Prostate gland (tissue), 2 donors: ENCODE measurements around the gene ETFB. TPM values are rescaled to one million over a fixed set of nuclear protein-coding genes. Genes with fewer than 3 reads are reported as not detected.
A peak's percentile ranks its signal among the peaks of the same experiment; 100 is the strongest.

Experiments used
- DNase-seq: peaks from one replicate; pipeline ENCODE4 v3.0.0-alpha.2; 2019; ENCODE audit warnings: low spot score
- H3K27ac ChIP-seq, 2 donors: fragments of 200-600 bp; sonication (generic); 2 replicates each; pipeline ENCODE4 v1.5.1; 2017 to 2019
- H3K27me3 ChIP-seq: fragments of 200-600 bp; sonication (generic); replicated peaks from 2 replicates; pipeline ENCODE4 v1.5.1; 2019; ENCODE audit not compliant: insufficient read depth
- H3K36me3 ChIP-seq, 2 donors: fragments of 200-600 bp; sonication (generic); 1 replicate in 1 of 2; 2 replicates in 1 of 2; pipeline versions ENCODE4 v1.5.1 to v1.8.1; 2017 to 2019
- H3K4me1 ChIP-seq: fragments of 200-600 bp; sonication (generic); replicated peaks from 2 replicates; pipeline ENCODE4 v1.5.1; 2019
- H3K4me3 ChIP-seq, 2 donors: fragments of 200-600 bp; sonication (generic); 2 replicates each; pipeline ENCODE4 v1.5.1; 2017 to 2019
- H3K9me3 ChIP-seq: fragments of 200-600 bp; sonication (generic); 2 replicates; pipeline ENCODE4 v1.5.1; 2017
- POLR2A ChIP-seq: fragments of 450-650 bp; IDR thresholded peaks from one replicate; pipeline ENCODE4 v1.6.1; 2016; ENCODE audit warnings: antibody characterized with exemption, mild to moderate bottlenecking
- POLR2AphosphoS5 ChIP-seq: sonication (generic); formaldehyde crosslinking; IDR thresholded peaks from one replicate; pipeline ENCODE4 v1.6.1; 2017; ENCODE audit warnings: antibody characterized with exemption
- whole genome bisulfite sequencing: methylation state at CpG from one replicate; pipeline ENCODE4 v1.1.5; 2018; 5-methylcytosine and 5-hydroxymethylcytosine counted together
- intact Hi-C: fragments of 100-400 bp; cut with DNase I; formaldehyde crosslinking; loops from one replicate; pipeline ENCODE4 v1.14.2; 2022
- total RNA-seq, 2 donors: library from RNA; depleted of rRNA; stranded (reverse); fragments of >200 nt; gene quantifications; one replicate each; pipeline ENCODE4 v1.1.0, GENCODE V29; 2016
- TF ChIP-seq, protein P1 (sequence below), 4 experiments: fragments of 200-600 bp in 2 of 4; fragments of 450-650 bp in 2 of 4; sonication (generic) in 2 of 4; IDR thresholded peaks; 1 replicate in 3 of 4; 2 replicates in 1 of 4; pipeline ENCODE4 v1.5.1; 2016 to 2019; ENCODE audit warnings: antibody characterized with exemption in 4 of 4, mild to moderate bottlenecking in 2 of 4, moderate library complexity in 2 of 4

ETFB gene
- total RNA-seq, 2 donors from 2014 or later, result 82.8 to 118 TPM

GRCh38 chr19:51339687-51340656 is 26.2 kb downstream of the ETFB start:
- no peaks in the 10 kb centered on the region for H3K27me3 ChIP-seq
- no peaks in the 10 kb centered on the region for H3K9me3 ChIP-seq
- no peaks in the 10 kb centered on the region for H3K4me1 ChIP-seq
- peak overlapping the region; percentile 53 to 58 for H3K27ac ChIP-seq
- H3K36me3 ChIP-seq, result no peaks in the 10 kb centered on the region
- peak overlapping the region; percentile 43 to 52 for H3K4me3 ChIP-seq
- intact Hi-C loops, result loop anchor here (2.0 to 5.0 kb wide), 4 partner anchors 27 to 317 kb away; partner anchors contain the start of genes C19orf84, ETFB and ZNF175
- WGBS, result 1% methylated on average over 98 of the region's 107 CpGs
- peak; percentile 97 for DNase-seq
- peak; percentile 39 for TF ChIP-seq POLR2A
- peak; percentile 60 for TF ChIP-seq POLR2AphosphoS5
- TF ChIP-seq, protein P1, sequence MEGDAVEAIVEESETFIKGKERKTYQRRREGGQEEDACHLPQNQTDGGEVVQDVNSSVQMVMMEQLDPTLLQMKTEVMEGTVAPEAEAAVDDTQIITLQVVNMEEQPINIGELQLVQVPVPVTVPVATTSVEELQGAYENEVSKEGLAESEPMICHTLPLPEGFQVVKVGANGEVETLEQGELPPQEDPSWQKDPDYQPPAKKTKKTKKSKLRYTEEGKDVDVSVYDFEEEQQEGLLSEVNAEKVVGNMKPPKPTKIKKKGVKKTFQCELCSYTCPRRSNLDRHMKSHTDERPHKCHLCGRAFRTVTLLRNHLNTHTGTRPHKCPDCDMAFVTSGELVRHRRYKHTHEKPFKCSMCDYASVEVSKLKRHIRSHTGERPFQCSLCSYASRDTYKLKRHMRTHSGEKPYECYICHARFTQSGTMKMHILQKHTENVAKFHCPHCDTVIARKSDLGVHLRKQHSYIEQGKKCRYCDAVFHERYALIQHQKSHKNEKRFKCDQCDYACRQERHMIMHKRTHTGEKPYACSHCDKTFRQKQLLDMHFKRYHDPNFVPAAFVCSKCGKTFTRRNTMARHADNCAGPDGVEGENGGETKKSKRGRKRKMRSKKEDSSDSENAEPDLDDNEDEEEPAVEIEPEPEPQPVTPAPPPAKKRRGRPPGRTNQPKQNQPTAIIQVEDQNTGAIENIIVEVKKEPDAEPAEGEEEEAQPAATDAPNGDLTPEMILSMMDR (IDR thresholded peaks at IDR 0.05), result peak in 2 of 4 experiments; percentile 45 to 74

GRCh38 chr19:51339313-51339686 is 26.9 kb downstream of the ETFB start:
- H3K27me3 ChIP-seq, result no peaks in the 10 kb centered on the region
- H3K36me3 ChIP-seq, result no peaks in the 10 kb centered on the region
- TF ChIP-seq POLR2AphosphoS5, result no peak
- TF ChIP-seq, protein P1 (IDR thresholded peaks at IDR 0.05), result no peak
- no peak for TF ChIP-seq POLR2A
- peak overlapping the region; percentile 43 to 52 for H3K4me3 ChIP-seq
- H3K27ac ChIP-seq, result peak overlapping the region; percentile 53 to 58
- H3K4me1 ChIP-seq, result no peaks in the 10 kb centered on the region
- WGBS, result under 1% methylated on average over 10 of the region's 10 CpGs
- DNase-seq, result no peak
- intact Hi-C loops, result loop anchor here (5.0 kb wide), 3 partner anchors 53 to 318 kb away; partner anchors contain the start of genes C19orf84 and ZNF175
- no peaks in the 10 kb centered on the region for H3K9me3 ChIP-seq

GRCh38 chr19:51338563-51339312 is 27.4 kb downstream of the ETFB start:
- 5% methylated on average over 42 of the region's 43 CpGs for WGBS
- peak; percentile 75 for DNase-seq
- no peaks in the 10 kb centered on the region for H3K27me3 ChIP-seq
- TF ChIP-seq POLR2A, result peak; percentile 25
- TF ChIP-seq, protein P1 (IDR thresholded peaks at IDR 0.05), result peak; percentile 85 to 91 (median 86)
- peak; percentile 36 for TF ChIP-seq POLR2AphosphoS5
- intact Hi-C loops, result loop anchor here (5.0 kb wide), 3 partner anchors 54 to 319 kb away; partner anchors contain the start of genes C19orf84 and ZNF175
- peak overlapping the region; percentile 53 to 58 for H3K27ac ChIP-seq
- H3K36me3 ChIP-seq, result no peaks in the 10 kb centered on the region
- H3K9me3 ChIP-seq, result no peaks in the 10 kb centered on the region
- H3K4me3 ChIP-seq, result peak overlapping the region; percentile 43 to 52
- no peaks in the 10 kb centered on the region for H3K4me1 ChIP-seq

GRCh38 chr19:51337861-51338562 is 28.2 kb downstream of the ETFB start:
- no peak overlapping the region for H3K27ac ChIP-seq
- intact Hi-C loops, result loop anchor here (5.0 kb wide), 3 partner anchors 54 to 319 kb away; partner anchors contain the start of genes C19orf84 and ZNF175
- H3K27me3 ChIP-seq, result no peaks in the 10 kb centered on the region
- TF ChIP-seq POLR2A (no peak), POLR2AphosphoS5 (no peak)
- TF ChIP-seq, protein P1 (IDR thresholded peaks at IDR 0.05), result no peak
- no peak for DNase-seq
- no peak overlapping the region for H3K4me3 ChIP-seq
- H3K9me3 ChIP-seq, result no peaks in the 10 kb centered on the region
- H3K4me1 ChIP-seq, result no peaks in the 10 kb centered on the region
- H3K36me3 ChIP-seq, result no peaks in the 10 kb centered on the region
- WGBS, result 83% methylated on average over 19 of the region's 19 CpGs
